Neuron (in vitro differentiated cells): ENCODE measurements around the gene PSPH.
"Not testable (repeated sequence)": the region's sequence is repeated elsewhere in the genome, so short reads cannot be mapped to it uniquely, and the experiment has no call there.

Source experiments
- H2AFZ ChIP-seq: one replicate; pipeline ENCODE4 v1.6.1; 2013; ENCODE audit warnings: low read depth, mild to moderate bottlenecking, inconsistent platforms, low read length, moderate library complexity
- H3K27me3 ChIP-seq: one replicate; pipeline ENCODE4 v1.6.1; 2013; ENCODE audit warnings: low read length; ENCODE audit not compliant: insufficient read depth
- H3K36me3 ChIP-seq: one replicate; pipeline ENCODE4 v1.6.1; 2013; ENCODE audit warnings: low read length; ENCODE audit not compliant: insufficient read depth
- H3K4me1 ChIP-seq: one replicate; pipeline ENCODE4 v1.6.1; 2013; ENCODE audit warnings: low read length; ENCODE audit not compliant: insufficient read depth
- H3K4me3 ChIP-seq: 2 replicates; pipeline ENCODE4 v1.5.1; 2013; ENCODE audit warnings: mild to moderate bottlenecking, low read length, moderate library complexity
- H3K9me3 ChIP-seq: one replicate; pipeline ENCODE4 v1.6.1; 2013; ENCODE audit warnings: low read length

Gene PSPH

GRCh38 chr7:56080726-56081435 lies 29.6 kb upstream of the PSPH start:
- not testable (repeated sequence) for H3K9me3 ChIP-seq, H3K4me3 ChIP-seq, H3K27me3 ChIP-seq, H3K4me1 ChIP-seq, H2AFZ ChIP-seq
- H3K36me3 ChIP-seq, result peaks cover 18% of the 10 kb centered on the region

- Histone ChIP-seq H2AFZ (no peak overlapping the region), H3K27me3 (no peaks in the 10 kb centered on the region), H3K4me1 (no peaks in the 10 kb centered on the region), H3K36me3 (peaks cover 18% of the 10 kb centered on the region), H3K9me3 (no peaks in the 10 kb centered on the region), H3K4me3 (no peak overlapping the region)
Measured at GRCh38 chr7:56079450-56080185, 28.4 kb upstream of the PSPH start.

GRCh38 chr7:56078196-56078595 lies 27.0 kb upstream of the PSPH start:
- H3K27me3 ChIP-seq, result no peaks in the 10 kb centered on the region
- H3K9me3 ChIP-seq, result no peaks in the 10 kb centered on the region
- H3K36me3 ChIP-seq, result peaks cover 18% of the 10 kb centered on the region
- no peaks in the 10 kb centered on the region for H3K4me1 ChIP-seq
- no peak overlapping the region for H2AFZ ChIP-seq
- no peak overlapping the region for H3K4me3 ChIP-seq

- Histone ChIP-seq H3K36me3 (peaks cover 22% of the 10 kb centered on the region), H3K4me1 (no peaks in the 10 kb centered on the region), H3K9me3 (no peaks in the 10 kb centered on the region), H2AFZ (no peak overlapping the region), H3K4me3 (no peak overlapping the region), H3K27me3 (no peaks in the 10 kb centered on the region)
Measured at GRCh38 chr7:56077681-56078080, 26.4 kb upstream of the PSPH start.

GRCh38 chr7:56074371-56074791 lies 23.1 kb upstream of the PSPH start:
- H3K36me3 ChIP-seq, result peaks cover 32% of the 10 kb centered on the region
- no peak overlapping the region for H2AFZ ChIP-seq
- H3K27me3 ChIP-seq, result no peaks in the 10 kb centered on the region
- H3K4me1 ChIP-seq, result no peaks in the 10 kb centered on the region
- no peak overlapping the region for H3K4me3 ChIP-seq
- no peaks in the 10 kb centered on the region for H3K9me3 ChIP-seq

GRCh38 chr7:56066376-56066775 lies 15.1 kb upstream of the PSPH start:
- H3K4me1 ChIP-seq, H2AFZ ChIP-seq, H3K4me3 ChIP-seq, H3K27me3 ChIP-seq, H3K9me3 ChIP-seq: not testable (repeated sequence)
- peaks cover 35% of the 10 kb centered on the region for H3K36me3 ChIP-seq

- peak within 1 kb of the TSS; percentile 62 for H2AFZ ChIP-seq
- no peaks in the 10 kb centered on the region for H3K9me3 ChIP-seq
- peaks cover 39% of the 10 kb centered on the region for H3K36me3 ChIP-seq
- H3K27me3 ChIP-seq, result no peaks in the 10 kb centered on the region
- H3K4me1 ChIP-seq, result peaks cover 8% of the 10 kb centered on the region
- peak within 1 kb of the TSS; percentile 55 for H3K4me3 ChIP-seq
Measured at GRCh38 chr7:56063882-56064625, 12.8 kb upstream of the PSPH start, which contains the start of gene SUMF2. SUMF2 (plus strand) TSS chr7:56064286; CDS start chr7:56064312, 26 bp downstream.

GRCh38 chr7:56063500-56063881 lies 12.2 kb upstream of the PSPH start:
- no peaks in the 10 kb centered on the region for H3K9me3 ChIP-seq
- peak overlapping the region; percentile 9 for H3K4me3 ChIP-seq
- peaks cover 43% of the 10 kb centered on the region for H3K36me3 ChIP-seq
- peaks cover 8% of the 10 kb centered on the region for H3K4me1 ChIP-seq
- no peak overlapping the region for H2AFZ ChIP-seq
- no peaks in the 10 kb centered on the region for H3K27me3 ChIP-seq

- Histone ChIP-seq H3K4me1 (peaks cover 8% of the 10 kb centered on the region), H3K4me3 (no peak overlapping the region), H2AFZ (no peak overlapping the region), H3K9me3 (no peaks in the 10 kb centered on the region), H3K36me3 (peaks cover 54% of the 10 kb centered on the region), H3K27me3 (no peaks in the 10 kb centered on the region)
Measured at GRCh38 chr7:56062382-56062781, 11.1 kb upstream of the PSPH start.

- Histone ChIP-seq H3K9me3 (no peaks in the 10 kb centered on the region), H3K4me1 (peaks cover 27% of the 10 kb centered on the region), H2AFZ (no peak overlapping the region), H3K4me3 (no peak overlapping the region), H3K36me3 (peaks cover 58% of the 10 kb centered on the region), H3K27me3 (no peaks in the 10 kb centered on the region)
Measured at GRCh38 chr7:56053993-56054392, 2.7 kb upstream of the PSPH start.

GRCh38 chr7:56053379-56053778 lies 2.1 kb upstream of the PSPH start:
- H3K4me3 ChIP-seq, result no peak overlapping the region
- H2AFZ ChIP-seq, result no peak overlapping the region
- H3K36me3 ChIP-seq, result peaks cover 53% of the 10 kb centered on the region
- no peaks in the 10 kb centered on the region for H3K9me3 ChIP-seq
- H3K4me1 ChIP-seq, result peaks cover 27% of the 10 kb centered on the region
- no peaks in the 10 kb centered on the region for H3K27me3 ChIP-seq

GRCh38 chr7:56051053-56051338 lies 248 bp downstream of the PSPH start:
- Histone ChIP-seq H3K27me3 (no peaks in the 10 kb centered on the region), H3K36me3 (peaks cover 32% of the 10 kb centered on the region), H3K9me3 (no peaks in the 10 kb centered on the region), H3K4me1 (peaks cover 27% of the 10 kb centered on the region), H3K4me3 (peak overlapping the region; percentile 71), H2AFZ (peak overlapping the region; percentile 50)

- H3K4me3 ChIP-seq, H3K9me3 ChIP-seq, H3K27me3 ChIP-seq, H2AFZ ChIP-seq: not testable (repeated sequence)
- H3K4me1 ChIP-seq, result peaks cover 26% of the 10 kb centered on the region
- H3K36me3 ChIP-seq, result peaks cover 11% of the 10 kb centered on the region
Measured at GRCh38 chr7:56048763-56049162, 2.5 kb downstream of the PSPH start.
